ACHN (cell line): ENCODE data around the gene RBM33.
"Not testable (repeated sequence)": the region's sequence is repeated elsewhere in the genome, so short reads cannot be mapped to it uniquely, and the experiment has no call there.

Experiments used
- DNase-seq: peaks from one replicate; pipeline ENCODE4 v3.0.0-alpha.2; 2015
- in situ Hi-C: cut with HindIII; loops from 2 replicates; pipeline ENCODE4 v1.10.0; 2017; ENCODE audit warnings: low sequenced_read_pairs, low pct_ligation_motif_present, low pct_unique_long_range_greater_than_20kb

The RBM33 gene

GRCh38 chr7:155644178-155644970, at the start of gene RBM33:
Gene RBM33, plus strand, starts transcription at chr7:155644661. Its CDS starts 216 bp downstream, at chr7:155644877.
- DNase-seq = peak; percentile 88
- in situ Hi-C loops = no loop called here

- in situ Hi-C loops = loop anchor here (25.0 kb wide), 1 partner anchor 142 kb away; no protein-coding TSS in a partner anchor
- no peak for DNase-seq
Measured at GRCh38 chr7:155594961-155595366, 49.5 kb upstream of the RBM33 start.

GRCh38 chr7:155597753-155598140, 46.7 kb upstream of the RBM33 start:
- in situ Hi-C loops = loop anchor here (25.0 kb wide), 1 partner anchor 140 kb away; no protein-coding TSS in a partner anchor
- peak; percentile 59 for DNase-seq

GRCh38 chr7:155598810-155599210, 45.7 kb upstream of the RBM33 start:
- DNase-seq = peak; percentile 87
- in situ Hi-C loops = loop anchor here (25.0 kb wide), 1 partner anchor 138 kb away; no protein-coding TSS in a partner anchor

- no peak for DNase-seq
- in situ Hi-C loops = no loop called here
Measured at GRCh38 chr7:155602156-155602555, 42.3 kb upstream of the RBM33 start.

GRCh38 chr7:155602750-155603149, 41.7 kb upstream of the RBM33 start:
- in situ Hi-C loops = no loop called here
- no peak for DNase-seq

GRCh38 chr7:155603205-155603857, 41.1 kb upstream of the RBM33 start:
- in situ Hi-C loops = no loop called here
- no peak for DNase-seq

GRCh38 chr7:155603858-155604503, 40.5 kb upstream of the RBM33 start:
- in situ Hi-C loops = no loop called here
- DNase-seq = no peak

GRCh38 chr7:155604504-155604997, 39.9 kb upstream of the RBM33 start:
- in situ Hi-C loops = no loop called here
- no peak for DNase-seq

GRCh38 chr7:155609185-155609584, 35.3 kb upstream of the RBM33 start:
- in situ Hi-C loops = no loop called here
- no peak for DNase-seq

GRCh38 chr7:155610633-155611193, 33.7 kb upstream of the RBM33 start:
- no peak for DNase-seq
- in situ Hi-C loops = no loop called here

- no peak for DNase-seq
- in situ Hi-C loops = no loop called here
Measured at GRCh38 chr7:155611808-155612447, 32.5 kb upstream of the RBM33 start.

- no peak for DNase-seq
- in situ Hi-C loops = no loop called here
Measured at GRCh38 chr7:155612658-155613057, 31.8 kb upstream of the RBM33 start.

- DNase-seq, in situ Hi-C loops: not testable (repeated sequence)
Measured at GRCh38 chr7:155615085-155615484, 29.4 kb upstream of the RBM33 start.

GRCh38 chr7:155618708-155619633, 25.5 kb upstream of the RBM33 start:
- DNase-seq = peak; percentile 98
- in situ Hi-C loops = no loop called here

- no peak for DNase-seq
- in situ Hi-C loops = no loop called here
Measured at GRCh38 chr7:155619634-155620271, 24.7 kb upstream of the RBM33 start.

GRCh38 chr7:155620497-155620896, 24.0 kb upstream of the RBM33 start:
- no peak for DNase-seq
- in situ Hi-C loops = no loop called here
